Osteocyte (in vitro differentiated cells): ENCODE results near the gene ZNF331. TPM values are rescaled to one million over a fixed set of nuclear protein-coding genes. Genes with fewer than 3 reads are reported as not detected.

Experiments
- DNase-seq: peaks from one replicate; pipeline ENCODE4 v3.0.0; 2021; ENCODE audit warnings: mixed read lengths; ENCODE audit not compliant: unreplicated experiment; ENCODE audit errors: extremely low spot score
- H3K27ac Mint-ChIP-seq: one replicate; pipeline ENCODE4 v1.8.0; 2021; ENCODE audit warnings: mild to moderate bottlenecking, mixed read lengths; ENCODE audit not compliant: unreplicated experiment
- H3K27me3 Mint-ChIP-seq: one replicate; pipeline ENCODE4 v1.8.0; 2021; ENCODE audit warnings: mixed read lengths; ENCODE audit not compliant: unreplicated experiment
- H3K36me3 Mint-ChIP-seq: one replicate; pipeline ENCODE4 v1.8.0; 2021; ENCODE audit warnings: mixed read lengths; ENCODE audit not compliant: unreplicated experiment
- H3K4me1 Mint-ChIP-seq: one replicate; pipeline ENCODE4 v1.8.0; 2021; ENCODE audit warnings: mixed read lengths; ENCODE audit not compliant: unreplicated experiment
- H3K4me3 Mint-ChIP-seq: one replicate; pipeline ENCODE4 v1.8.0; 2021; ENCODE audit warnings: mild to moderate bottlenecking, moderate library complexity, mixed read lengths; ENCODE audit not compliant: unreplicated experiment
- H3K9me3 Mint-ChIP-seq: one replicate; pipeline ENCODE4 v1.8.0; 2021; ENCODE audit warnings: mixed read lengths; ENCODE audit not compliant: unreplicated experiment
- CTCF ChIP-seq: fragments of 200-600 bp; sonication (generic); IDR thresholded peaks from 2 replicates; pipeline ENCODE4 v1.5.0; 2021; ENCODE audit warnings: antibody characterized with exemption, mild to moderate bottlenecking, moderate library complexity
- total RNA-seq: library from RNA; stranded (reverse); gene quantifications from 2 replicates; pipeline ENCODE4 v1.2.1, GENCODE V29; 2021

The ZNF331 gene
- total RNA-seq, 1 donor from 2014 or later: 7.4 TPM

GRCh38 chr19:53504885-53505284 lies 33.1 kb upstream of the ZNF331 start:
- Mint-ChIP-seq H3K27me3 (no peaks in the 10 kb centered on the region), H3K9me3 (peaks cover 22% of the 10 kb centered on the region), H3K36me3 (no peaks in the 10 kb centered on the region), H3K4me1 (no peaks in the 10 kb centered on the region), H3K4me3 (no peak overlapping the region), H3K27ac (no peak overlapping the region)
- no peak for TF ChIP-seq CTCF
- no peak for DNase-seq

GRCh38 chr19:53506728-53507127 lies 31.2 kb upstream of the ZNF331 start:
- Mint-ChIP-seq H3K4me1 (no peaks in the 10 kb centered on the region), H3K4me3 (no peak overlapping the region), H3K9me3 (peaks cover 15% of the 10 kb centered on the region), H3K36me3 (no peaks in the 10 kb centered on the region), H3K27me3 (no peaks in the 10 kb centered on the region), H3K27ac (no peak overlapping the region)
- no peak for TF ChIP-seq CTCF
- no peak for DNase-seq

- Mint-ChIP-seq H3K36me3 (no peaks in the 10 kb centered on the region), H3K4me1 (no peaks in the 10 kb centered on the region), H3K27ac (no peak overlapping the region), H3K4me3 (no peak overlapping the region), H3K9me3 (peaks cover 15% of the 10 kb centered on the region), H3K27me3 (no peaks in the 10 kb centered on the region)
- no peak for DNase-seq
- TF ChIP-seq CTCF: no peak
Observed at GRCh38 chr19:53507523-53508442, 30.2 kb upstream of the ZNF331 start.

GRCh38 chr19:53509443-53509842 lies 28.5 kb upstream of the ZNF331 start:
- Mint-ChIP-seq H3K27ac (no peak overlapping the region), H3K9me3 (peaks cover 14% of the 10 kb centered on the region), H3K4me3 (no peak overlapping the region), H3K4me1 (no peaks in the 10 kb centered on the region), H3K36me3 (no peaks in the 10 kb centered on the region), H3K27me3 (no peaks in the 10 kb centered on the region)
- DNase-seq: no peak
- TF ChIP-seq CTCF: no peak

GRCh38 chr19:53509845-53510244 lies 28.1 kb upstream of the ZNF331 start:
- no peaks in the 10 kb centered on the region for H3K27me3 Mint-ChIP-seq
- no peaks in the 10 kb centered on the region for H3K36me3 Mint-ChIP-seq
- H3K27ac Mint-ChIP-seq: no peak overlapping the region
- peaks cover 12% of the 10 kb centered on the region for H3K9me3 Mint-ChIP-seq
- TF ChIP-seq CTCF: no peak
- no peak for DNase-seq
- no peaks in the 10 kb centered on the region for H3K4me1 Mint-ChIP-seq
- no peak overlapping the region for H3K4me3 Mint-ChIP-seq
